Chondrocyte (in vitro differentiated cells): Measurements from ENCODE around the gene TESPA1. TPM values are rescaled to one million over a fixed set of nuclear protein-coding genes. Genes with fewer than 3 reads are reported as not detected.

Experiments used
- DNase-seq: peaks from one replicate; pipeline ENCODE4 v3.0.0; 2021; ENCODE audit warnings: mixed read lengths, low spot score
- H3K27ac Mint-ChIP-seq: one replicate; pipeline ENCODE4 v1.8.0; 2021; ENCODE audit warnings: mild to moderate bottlenecking, moderate library complexity, mixed read lengths; ENCODE audit not compliant: unreplicated experiment
- H3K27me3 Mint-ChIP-seq: 2 replicates; pipeline ENCODE4 v1.8.0; 2021; ENCODE audit warnings: low read depth, mixed read lengths
- H3K36me3 Mint-ChIP-seq: 2 replicates; pipeline ENCODE4 v1.8.0; 2021; ENCODE audit warnings: low read depth, mixed read lengths
- H3K4me1 Mint-ChIP-seq: 2 replicates; pipeline ENCODE4 v1.8.0; 2021; ENCODE audit warnings: low read depth, mild to moderate bottlenecking, mixed read lengths
- H3K4me3 Mint-ChIP-seq: one replicate; pipeline ENCODE4 v1.8.0; 2021; ENCODE audit warnings: mild to moderate bottlenecking, moderate library complexity, mixed read lengths; ENCODE audit not compliant: unreplicated experiment
- H3K9me3 Mint-ChIP-seq: 2 replicates; pipeline ENCODE4 v1.8.0; 2021; ENCODE audit warnings: low read depth, mixed read lengths
- CTCF ChIP-seq: fragments of 200-600 bp; sonication (generic); IDR thresholded peaks from 2 replicates; pipeline ENCODE4 v1.5.0; 2021; ENCODE audit warnings: antibody characterized with exemption, mild to moderate bottlenecking, moderate library complexity
- total RNA-seq: library from RNA; stranded (reverse); gene quantifications from 3 replicates; pipeline ENCODE4 v1.2.1, GENCODE V29; 2021

TESPA1 gene
- total RNA-seq, 1 donor from 2014 or later = not detected

- H3K4me3 Mint-ChIP-seq = no peak overlapping the region
- TF ChIP-seq CTCF = no peak
- H3K27me3 Mint-ChIP-seq = no peaks in the 10 kb centered on the region
- no peak overlapping the region for H3K27ac Mint-ChIP-seq
- H3K36me3 Mint-ChIP-seq = peaks cover 3% of the 10 kb centered on the region
- H3K4me1 Mint-ChIP-seq = peaks cover 6% of the 10 kb centered on the region
- DNase-seq = no peak
- peaks cover 31% of the 10 kb centered on the region for H3K9me3 Mint-ChIP-seq
Observed at GRCh38 chr12:54932691-54933090, 51.9 kb downstream of the TESPA1 start.

- Mint-ChIP-seq H3K9me3 (peaks cover 31% of the 10 kb centered on the region), H3K4me1 (peaks cover 6% of the 10 kb centered on the region), H3K4me3 (no peak overlapping the region), H3K36me3 (peaks cover 3% of the 10 kb centered on the region), H3K27ac (no peak overlapping the region), H3K27me3 (no peaks in the 10 kb centered on the region)
- no peak for TF ChIP-seq CTCF
- no peak for DNase-seq
Observed at GRCh38 chr12:54932038-54932437, 52.5 kb downstream of the TESPA1 start.

GRCh38 chr12:54929998-54930397, 54.6 kb downstream of the TESPA1 start:
- peaks cover 3% of the 10 kb centered on the region for H3K36me3 Mint-ChIP-seq

GRCh38 chr12:54926246-54926645, 58.3 kb downstream of the TESPA1 start:
- Mint-ChIP-seq H3K4me3 (no peak overlapping the region), H3K4me1 (no peaks in the 10 kb centered on the region), H3K27ac (no peak overlapping the region), H3K36me3 (peaks cover 3% of the 10 kb centered on the region), H3K27me3 (peaks cover 2% of the 10 kb centered on the region), H3K9me3 (peaks cover 17% of the 10 kb centered on the region)
- no peak for DNase-seq
- no peak for TF ChIP-seq CTCF

More at GRCh38 chr12:54929998-54930397, 54.6 kb downstream of the TESPA1 start:
- Mint-ChIP-seq H3K4me3 (no peak overlapping the region), H3K27ac (no peak overlapping the region), H3K27me3 (no peaks in the 10 kb centered on the region), H3K4me1 (no peaks in the 10 kb centered on the region), H3K9me3 (peaks cover 27% of the 10 kb centered on the region)
- TF ChIP-seq CTCF = no peak
- DNase-seq = no peak

GRCh38 chr12:54924972-54925707, 59.4 kb downstream of the TESPA1 start:
- Mint-ChIP-seq H3K36me3 (no peaks in the 10 kb centered on the region), H3K4me1 (no peaks in the 10 kb centered on the region), H3K4me3 (no peak overlapping the region), H3K27me3 (peaks cover 2% of the 10 kb centered on the region), H3K27ac (no peak overlapping the region), H3K9me3 (peaks cover 8% of the 10 kb centered on the region)
- DNase-seq = no peak
- TF ChIP-seq CTCF = no peak
